OCI-LY7 (cell line): ENCODE data around the gene FARSB.

Source experiments
- EZH2phosphoT487 ChIP-seq: fragments of 200-600 bp; sonication (generic); IDR thresholded peaks from 2 replicates; pipeline ENCODE4 v1.6.1; 2018; ENCODE audit warnings: low read depth, borderline replicate concordance, mild to moderate bottlenecking, mixed run types, antibody characterized with exemption, low read length, moderate library complexity, mixed read lengths
- TF ChIP-seq, protein P1 (sequence below): fragments of 200-600 bp; sonication (generic); conservative IDR thresholded peaks from 2 replicates; pipeline ENCODE4 v1.5.1; 2014; ENCODE audit warnings: mild to moderate bottlenecking, antibody characterized with exemption, low read length, moderate library complexity, mixed read lengths

DNA sequence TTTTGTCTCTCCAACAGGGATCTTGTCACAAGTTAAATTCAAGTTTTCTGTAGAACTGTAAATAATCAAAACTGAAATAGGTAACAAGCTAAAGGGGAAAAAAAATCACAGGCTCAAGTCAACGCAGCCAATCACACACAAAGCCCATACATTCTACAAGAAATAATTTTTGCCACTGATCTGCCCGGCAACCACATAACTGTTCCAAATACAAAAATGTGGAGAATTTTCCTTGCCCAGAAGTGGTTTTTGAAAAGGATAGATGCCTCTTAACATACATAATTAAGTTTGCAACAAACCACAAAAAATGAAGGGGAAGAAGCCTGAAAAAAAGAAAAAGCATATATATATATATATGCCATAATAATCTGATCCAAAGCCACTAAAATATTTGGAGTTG lies 60.3 kb downstream of the FARSB start:
- TF ChIP-seq, protein P1, sequence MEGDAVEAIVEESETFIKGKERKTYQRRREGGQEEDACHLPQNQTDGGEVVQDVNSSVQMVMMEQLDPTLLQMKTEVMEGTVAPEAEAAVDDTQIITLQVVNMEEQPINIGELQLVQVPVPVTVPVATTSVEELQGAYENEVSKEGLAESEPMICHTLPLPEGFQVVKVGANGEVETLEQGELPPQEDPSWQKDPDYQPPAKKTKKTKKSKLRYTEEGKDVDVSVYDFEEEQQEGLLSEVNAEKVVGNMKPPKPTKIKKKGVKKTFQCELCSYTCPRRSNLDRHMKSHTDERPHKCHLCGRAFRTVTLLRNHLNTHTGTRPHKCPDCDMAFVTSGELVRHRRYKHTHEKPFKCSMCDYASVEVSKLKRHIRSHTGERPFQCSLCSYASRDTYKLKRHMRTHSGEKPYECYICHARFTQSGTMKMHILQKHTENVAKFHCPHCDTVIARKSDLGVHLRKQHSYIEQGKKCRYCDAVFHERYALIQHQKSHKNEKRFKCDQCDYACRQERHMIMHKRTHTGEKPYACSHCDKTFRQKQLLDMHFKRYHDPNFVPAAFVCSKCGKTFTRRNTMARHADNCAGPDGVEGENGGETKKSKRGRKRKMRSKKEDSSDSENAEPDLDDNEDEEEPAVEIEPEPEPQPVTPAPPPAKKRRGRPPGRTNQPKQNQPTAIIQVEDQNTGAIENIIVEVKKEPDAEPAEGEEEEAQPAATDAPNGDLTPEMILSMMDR, result no peak
- TF ChIP-seq EZH2phosphoT487, result no peak
